Measurements from ENCODE around the gene LYG2. TPM values are rescaled to one million over a fixed set of nuclear protein-coding genes. Genes with fewer than 3 reads are reported as not detected.

LYG2 gene
- total and polyA plus RNA-seq, 2 of the 8 experiments (the other 6 are each of a cell fraction or from before 2014, with no cell fraction given), result not detected

DNA sequence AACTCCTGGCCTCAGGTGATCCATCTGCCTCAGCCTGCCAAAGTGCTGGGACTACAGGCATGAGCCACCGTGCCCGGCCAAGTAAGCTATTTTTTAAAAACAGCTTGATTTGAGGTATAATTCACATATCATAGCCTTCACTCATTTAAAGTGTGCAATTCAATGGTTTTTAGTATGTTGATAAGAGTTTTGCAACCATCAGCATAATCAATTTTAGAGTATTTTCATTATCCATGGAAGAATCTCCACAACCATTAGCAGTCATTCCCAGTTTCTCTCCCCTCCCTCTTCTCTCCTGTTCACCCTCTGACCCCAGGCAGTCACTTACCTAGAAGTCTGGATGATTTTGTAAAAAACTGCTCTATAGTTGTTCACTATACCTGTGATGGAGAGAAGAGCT lies 4.7 kb upstream of the LYG2 start (continued):
- no peak for TF ChIP-seq RBBP5 (IDR thresholded peaks at IDR 0.05; ENCODE audit: borderline replicate concordance, low read depth, low read length)

Measured in H1 (cell line).